NK-92 treated with Interleukin-12 subunit alpha and Interleukin-12 subunit beta, amount 100 ng/mL, for 24 hours (cell line): ENCODE data around the gene TLR4.

Experiments used
- DNase-seq: peaks from one replicate; lab custom pipeline; 2025; lab: John Stamatoyannopoulos, UW

TLR4 gene

GRCh38 chr9:117744856-117745389 lies 40.7 kb downstream of the TLR4 start:
- DNase-seq = no peak

GRCh38 chr9:117745598-117745997 lies 41.4 kb downstream of the TLR4 start:
- DNase-seq = no peak

GRCh38 chr9:117746263-117746662 lies 42.1 kb downstream of the TLR4 start:
- no peak for DNase-seq

GRCh38 chr9:117747386-117747970 lies 43.3 kb downstream of the TLR4 start:
- no peak for DNase-seq

- DNase-seq = no peak
Measured at GRCh38 chr9:117750401-117750800, 46.2 kb downstream of the TLR4 start.

GRCh38 chr9:117752894-117753293 lies 48.7 kb downstream of the TLR4 start:
- DNase-seq = no peak

- no peak for DNase-seq
Measured at GRCh38 chr9:117757561-117758190, 53.5 kb downstream of the TLR4 start.

GRCh38 chr9:117763314-117763713 lies 59.1 kb downstream of the TLR4 start:
- DNase-seq = no peak

GRCh38 chr9:117768750-117769395 lies 64.7 kb downstream of the TLR4 start:
- no peak for DNase-seq

GRCh38 chr9:117771136-117771535 lies 66.9 kb downstream of the TLR4 start:
- DNase-seq = no peak

GRCh38 chr9:117772960-117773359 lies 68.8 kb downstream of the TLR4 start:
- no peak for DNase-seq
